H9 (cell line): Measurements from ENCODE around the gene WFIKKN2. TPM values are rescaled to one million over a fixed set of nuclear protein-coding genes. Genes with fewer than 3 reads are reported as not detected.

Experiments
- DNase-seq: peaks from one replicate; pipeline ENCODE4 v3.0.0-alpha.2; 2017
- H2AFZ ChIP-seq: one replicate; pipeline ENCODE4 v1.6.1; 2013; ENCODE audit warnings: mild to moderate bottlenecking, low read length, control low read depth, moderate library complexity
- H2AK5ac ChIP-seq: 2 replicates; pipeline ENCODE4 v1.6.1; 2013; ENCODE audit warnings: low read length, control low read depth, mixed read lengths; ENCODE audit not compliant: insufficient read length
- H2BK120ac ChIP-seq: one replicate; pipeline ENCODE4 v1.6.1; 2013; ENCODE audit warnings: low read depth, mild to moderate bottlenecking, low read length, control low read depth, inconsistent platforms; ENCODE audit not compliant: poor library complexity, severe bottlenecking
- H2BK12ac ChIP-seq: 2 replicates; pipeline ENCODE4 v1.6.1; 2013; ENCODE audit warnings: low read length, control low read depth, mixed read lengths, low read depth; ENCODE audit not compliant: insufficient read length
- H2BK15ac ChIP-seq: 2 replicates; pipeline ENCODE4 v1.6.1; 2013; ENCODE audit warnings: low read depth, low read length, control low read depth
- H2BK20ac ChIP-seq: one replicate; pipeline ENCODE4 v1.6.1; 2013; ENCODE audit warnings: low read depth, mild to moderate bottlenecking, low read length, control low read depth, inconsistent platforms; ENCODE audit not compliant: poor library complexity, severe bottlenecking
- H2BK5ac ChIP-seq: 2 replicates; pipeline ENCODE4 v1.6.1; 2013; ENCODE audit warnings: low read length, control low read depth, mixed read lengths; ENCODE audit not compliant: insufficient read length
- H3K14ac ChIP-seq: 2 replicates; pipeline ENCODE4 v1.6.1; 2013; ENCODE audit warnings: low read length, control low read depth; ENCODE audit not compliant: insufficient read depth
- H3K18ac ChIP-seq: 2 replicates; pipeline ENCODE4 v1.6.1; 2013; ENCODE audit warnings: low read depth, mild to moderate bottlenecking, mixed read lengths, low read length, control low read depth; ENCODE audit not compliant: insufficient read length
- H3K23ac ChIP-seq: 2 replicates; pipeline ENCODE4 v1.6.1; 2013; ENCODE audit warnings: low read length, control low read depth, mixed read lengths, low read depth; ENCODE audit not compliant: insufficient read length
- H3K23me2 ChIP-seq: 2 replicates; pipeline ENCODE4 v1.6.1; 2013; ENCODE audit warnings: low read depth, mild to moderate bottlenecking, mixed read lengths, low read length, control low read depth; ENCODE audit not compliant: insufficient read length, poor library complexity, severe bottlenecking
- H3K27ac ChIP-seq: 2 replicates; pipeline ENCODE4 v1.5.1; 2013; ENCODE audit warnings: low read length, control low read depth, mixed read lengths, low read depth; ENCODE audit not compliant: insufficient read length
- H3K27me3 ChIP-seq: 2 replicates; pipeline ENCODE4 v1.6.1; 2013; ENCODE audit warnings: low read length, control low read depth, inconsistent platforms; ENCODE audit not compliant: insufficient read depth
- H3K4ac ChIP-seq: 2 replicates; pipeline ENCODE4 v1.6.1; 2013; ENCODE audit warnings: low read depth, mild to moderate bottlenecking, control low read depth, inconsistent platforms, low read length, moderate library complexity
- H3K4me1 ChIP-seq: 2 replicates; pipeline ENCODE4 v1.6.1; 2013; ENCODE audit warnings: low read length, control low read depth, inconsistent platforms; ENCODE audit not compliant: insufficient read depth
- H3K4me2 ChIP-seq: 2 replicates; pipeline ENCODE4 v1.6.1; 2013; ENCODE audit warnings: low read length, control low read depth, mixed read lengths; ENCODE audit not compliant: insufficient read length, insufficient read depth
- H3K56ac ChIP-seq: 2 replicates; pipeline ENCODE4 v1.6.1; 2013; ENCODE audit warnings: low read depth, mild to moderate bottlenecking, mixed read lengths, low read length, control low read depth; ENCODE audit not compliant: insufficient read length
- H3K79me1 ChIP-seq: 2 replicates; pipeline ENCODE4 v1.6.1; 2013; ENCODE audit warnings: low read depth, mild to moderate bottlenecking, moderate library complexity, low read length, control low read depth, inconsistent platforms; ENCODE audit not compliant: insufficient read depth, poor library complexity, severe bottlenecking
- H3K79me2 ChIP-seq: 2 replicates; pipeline ENCODE4 v1.6.1; 2013; ENCODE audit warnings: low read length, control low read depth, inconsistent platforms; ENCODE audit not compliant: insufficient read depth
- H3K9ac ChIP-seq: 2 replicates; pipeline ENCODE4 v1.6.1; 2013; ENCODE audit warnings: low read length, control low read depth, mixed read lengths; ENCODE audit not compliant: insufficient read length; ENCODE audit errors: extremely low read depth
- H3K9me3 ChIP-seq: one replicate; pipeline ENCODE4 v1.6.1; 2013; ENCODE audit warnings: low read depth, low read length, inconsistent platforms; ENCODE audit not compliant: control insufficient read depth
- H3T11ph ChIP-seq: one replicate; pipeline ENCODE4 v1.6.1; 2013; ENCODE audit warnings: mild to moderate bottlenecking, low read length, control low read depth, inconsistent platforms
- H4K20me1 ChIP-seq: one replicate; pipeline ENCODE4 v1.6.1; 2013; ENCODE audit not compliant: control insufficient read depth, insufficient read length, insufficient read depth
- H4K5ac ChIP-seq: 2 replicates; pipeline ENCODE4 v1.6.1; 2013; ENCODE audit warnings: low read depth, mild to moderate bottlenecking, mixed read lengths, low read length, control low read depth; ENCODE audit not compliant: insufficient read length
- H4K8ac ChIP-seq: replicated peaks from 2 replicates; pipeline ENCODE4 v1.6.1; 2013; ENCODE audit warnings: low read length, control low read depth, mixed read lengths, low read depth; ENCODE audit not compliant: insufficient read length
- H4K91ac ChIP-seq: 2 replicates; pipeline ENCODE4 v1.6.1; 2013; ENCODE audit warnings: low read depth, mild to moderate bottlenecking, moderate library complexity, mixed read lengths, low read length, control low read depth; ENCODE audit not compliant: insufficient read length
- H3K27ac Mint-ChIP-seq, 3 experiments: 2 replicates in 2 of 3; 3 replicates in 1 of 3; pipeline ENCODE4 v1.8.0; 2020 to 2021; ENCODE audit warnings: mixed read lengths in 3 of 3, mild to moderate bottlenecking in 1 of 3, moderate library complexity in 1 of 3
- H3K27me3 Mint-ChIP-seq: 2 replicates; pipeline ENCODE4 v1.8.0; 2021; ENCODE audit warnings: low read depth, mild to moderate bottlenecking, moderate library complexity, mixed read lengths
- H3K36me3 Mint-ChIP-seq, 3 experiments: 2 replicates in 2 of 3; 3 replicates in 1 of 3; pipeline ENCODE4 v1.8.0; 2020 to 2021; ENCODE audit warnings: low read depth in 3 of 3, mixed read lengths in 3 of 3; ENCODE audit not compliant: insufficient read depth in 1 of 3
- H3K4me1 Mint-ChIP-seq, 2 experiments: 2 replicates each; pipeline ENCODE4 v1.8.0; 2020; ENCODE audit warnings: mixed read lengths in 2 of 2
- H3K4me3 Mint-ChIP-seq, 2 experiments: 2 replicates in 1 of 2; 3 replicates in 1 of 2; pipeline ENCODE4 v1.8.0; 2020 to 2021; ENCODE audit warnings: mild to moderate bottlenecking in 2 of 2, mixed read lengths in 2 of 2, moderate library complexity in 1 of 2
- H3K9me3 Mint-ChIP-seq, 2 experiments: 2 replicates in 1 of 2; 3 replicates in 1 of 2; pipeline ENCODE4 v1.8.0; 2020; ENCODE audit warnings: mild to moderate bottlenecking in 2 of 2, mixed read lengths in 2 of 2, moderate library complexity in 1 of 2
- WGBS: extraction: QIAGEN DNeasy Blood & Tissue Kit; methylation state at CpG from one replicate; pipeline ENCODE4 v1.1.7; 2013; ENCODE audit warnings: missing lambda C conversion rate, low lambda C conversion rate, mixed read lengths; ENCODE audit not compliant: insufficient read length; ENCODE audit errors: extremely low coverage; 5-methylcytosine and 5-hydroxymethylcytosine counted together
- total RNA-seq: library from RNA; stranded (reverse); gene quantifications from 2 replicates; pipeline ENCODE4 v1.2.1, GENCODE V29; 2021
- TF ChIP-seq, protein P1 (sequence below): fragments of 200-600 bp; sonication (generic); conservative IDR thresholded peaks from 3 replicates; pipeline ENCODE4 v1.8.0; 2021; ENCODE audit warnings: antibody characterized with exemption, mild to moderate bottlenecking

The WFIKKN2 gene
- total RNA-seq, 1 experiment from 2014 or later, result 1.1 TPM

DNA sequence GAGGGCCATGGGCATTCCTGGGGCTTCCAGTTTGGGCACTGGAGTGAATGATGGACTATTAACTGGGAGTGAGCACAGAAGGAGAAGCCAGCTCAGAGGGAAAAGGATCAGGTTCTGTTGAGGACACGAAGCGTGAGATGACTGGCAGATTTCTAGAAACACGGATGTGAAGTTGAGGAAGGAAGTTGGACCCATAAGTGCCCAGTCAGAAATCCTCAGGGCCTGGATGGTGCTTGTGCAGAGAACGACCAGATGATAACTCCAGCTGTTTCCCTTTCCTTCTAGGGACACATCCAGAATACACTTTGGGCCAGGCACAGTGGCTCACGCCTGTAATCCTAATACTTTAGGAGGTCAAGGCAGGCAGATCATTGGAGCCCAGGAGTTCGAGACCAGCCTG, 44.8 kb upstream of the WFIKKN2 start:
- H3K27me3 Mint-ChIP-seq, result no peaks in the 10 kb centered on the region
- H3K27me3 ChIP-seq, result no peaks in the 10 kb centered on the region
- peaks cover 11 to 19% of the 10 kb centered on the region in 2 experiments for H3K4me1 Mint-ChIP-seq
- H3K14ac ChIP-seq, result peak overlapping the region; percentile 41; the same call in 1 of the 2 replicates
- H2AFZ ChIP-seq, result no peak overlapping the region
- no peaks in the 10 kb centered on the region for H4K20me1 ChIP-seq
- no peak overlapping the region for H2BK120ac ChIP-seq
- TF ChIP-seq, protein P1, sequence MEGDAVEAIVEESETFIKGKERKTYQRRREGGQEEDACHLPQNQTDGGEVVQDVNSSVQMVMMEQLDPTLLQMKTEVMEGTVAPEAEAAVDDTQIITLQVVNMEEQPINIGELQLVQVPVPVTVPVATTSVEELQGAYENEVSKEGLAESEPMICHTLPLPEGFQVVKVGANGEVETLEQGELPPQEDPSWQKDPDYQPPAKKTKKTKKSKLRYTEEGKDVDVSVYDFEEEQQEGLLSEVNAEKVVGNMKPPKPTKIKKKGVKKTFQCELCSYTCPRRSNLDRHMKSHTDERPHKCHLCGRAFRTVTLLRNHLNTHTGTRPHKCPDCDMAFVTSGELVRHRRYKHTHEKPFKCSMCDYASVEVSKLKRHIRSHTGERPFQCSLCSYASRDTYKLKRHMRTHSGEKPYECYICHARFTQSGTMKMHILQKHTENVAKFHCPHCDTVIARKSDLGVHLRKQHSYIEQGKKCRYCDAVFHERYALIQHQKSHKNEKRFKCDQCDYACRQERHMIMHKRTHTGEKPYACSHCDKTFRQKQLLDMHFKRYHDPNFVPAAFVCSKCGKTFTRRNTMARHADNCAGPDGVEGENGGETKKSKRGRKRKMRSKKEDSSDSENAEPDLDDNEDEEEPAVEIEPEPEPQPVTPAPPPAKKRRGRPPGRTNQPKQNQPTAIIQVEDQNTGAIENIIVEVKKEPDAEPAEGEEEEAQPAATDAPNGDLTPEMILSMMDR, result no peak
- no peak overlapping the region for H2BK12ac ChIP-seq
- H3K4ac ChIP-seq, result no peak overlapping the region
- no peak overlapping the region for H2BK20ac ChIP-seq
- H3K18ac ChIP-seq, result no peak overlapping the region
- no CpG with 5 or more reads among the region's 6 CpGs for WGBS
- no peak overlapping the region for H4K8ac ChIP-seq
- peak overlapping the region in 1 of 3 experiments; percentile 16; a peak in 3 of 7 replicates for H3K27ac Mint-ChIP-seq
- no peak overlapping the region for H3K27ac ChIP-seq
- no peaks in the 10 kb centered on the region for H3K9me3 ChIP-seq
- H3K23ac ChIP-seq, result no peak overlapping the region
- no peak overlapping the region for H3K9ac ChIP-seq
- no peak overlapping the region for H3T11ph ChIP-seq
- H4K91ac ChIP-seq, result no peak overlapping the region
- H3K79me1 ChIP-seq, result no peaks in the 10 kb centered on the region
- no peak overlapping the region for H2BK15ac ChIP-seq
- no peaks in the 10 kb centered on the region for H3K79me2 ChIP-seq
- peaks cover 2% of the 10 kb centered on the region for H3K23me2 ChIP-seq
- H4K5ac ChIP-seq, result no peak overlapping the region
- H3K9me3 Mint-ChIP-seq, result no peaks in the 10 kb centered on the region
- no peak overlapping the region for H2AK5ac ChIP-seq
- H3K36me3 Mint-ChIP-seq, result no peaks in the 10 kb centered on the region
- DNase-seq, result no peak
- no peak overlapping the region for H3K56ac ChIP-seq
- no peak overlapping the region for H2BK5ac ChIP-seq
- H3K4me2 ChIP-seq, result no peak overlapping the region
- 0 out of 2 replicates have a peak, but pooled peaks cover 4% of the 10 kb centered on the region for H3K4me1 ChIP-seq
- no peak overlapping the region for H3K4me3 Mint-ChIP-seq
